ENCODE data around the gene MAST4.

- TF ChIP-seq, protein P1, sequence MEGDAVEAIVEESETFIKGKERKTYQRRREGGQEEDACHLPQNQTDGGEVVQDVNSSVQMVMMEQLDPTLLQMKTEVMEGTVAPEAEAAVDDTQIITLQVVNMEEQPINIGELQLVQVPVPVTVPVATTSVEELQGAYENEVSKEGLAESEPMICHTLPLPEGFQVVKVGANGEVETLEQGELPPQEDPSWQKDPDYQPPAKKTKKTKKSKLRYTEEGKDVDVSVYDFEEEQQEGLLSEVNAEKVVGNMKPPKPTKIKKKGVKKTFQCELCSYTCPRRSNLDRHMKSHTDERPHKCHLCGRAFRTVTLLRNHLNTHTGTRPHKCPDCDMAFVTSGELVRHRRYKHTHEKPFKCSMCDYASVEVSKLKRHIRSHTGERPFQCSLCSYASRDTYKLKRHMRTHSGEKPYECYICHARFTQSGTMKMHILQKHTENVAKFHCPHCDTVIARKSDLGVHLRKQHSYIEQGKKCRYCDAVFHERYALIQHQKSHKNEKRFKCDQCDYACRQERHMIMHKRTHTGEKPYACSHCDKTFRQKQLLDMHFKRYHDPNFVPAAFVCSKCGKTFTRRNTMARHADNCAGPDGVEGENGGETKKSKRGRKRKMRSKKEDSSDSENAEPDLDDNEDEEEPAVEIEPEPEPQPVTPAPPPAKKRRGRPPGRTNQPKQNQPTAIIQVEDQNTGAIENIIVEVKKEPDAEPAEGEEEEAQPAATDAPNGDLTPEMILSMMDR (conservative IDR thresholded peaks at IDR 0.05; ENCODE audit: low read depth, low read length), result no peak
- no peak for TF ChIP-seq POLR2A (IDR thresholded peaks at IDR 0.05; ENCODE audit: low read depth, low read length)
- TF ChIP-seq CHD1 (IDR thresholded peaks at IDR 0.05; ENCODE audit: low read depth, low read length), result no peak
- TF ChIP-seq RFX5 (IDR thresholded peaks at IDR 0.05; ENCODE audit: low read depth, low read length), result no peak
- TF ChIP-seq MAFK (IDR thresholded peaks at IDR 0.05; ENCODE audit: low read depth, low read length), result no peak
- no peak for TF ChIP-seq RAD21 (IDR thresholded peaks at IDR 0.05; ENCODE audit: low read length)
- no peak for TF ChIP-seq MXI1 (IDR thresholded peaks at IDR 0.05; ENCODE audit: borderline replicate concordance, low read depth, low read length)
- TF ChIP-seq CEBPB (IDR thresholded peaks at IDR 0.05; ENCODE audit: low read depth, low read length), result no peak
- no peak for TF ChIP-seq RCOR1 (IDR thresholded peaks at IDR 0.05; ENCODE audit: insufficient replicate concordance, low read length)
- TF ChIP-seq BHLHE40 (IDR thresholded peaks at IDR 0.05; ENCODE audit: low read depth, low read length), result no peak
- no peak for TF ChIP-seq FOS (IDR thresholded peaks at IDR 0.05; ENCODE audit: low read depth, low read length)
- TF ChIP-seq, protein P2, sequence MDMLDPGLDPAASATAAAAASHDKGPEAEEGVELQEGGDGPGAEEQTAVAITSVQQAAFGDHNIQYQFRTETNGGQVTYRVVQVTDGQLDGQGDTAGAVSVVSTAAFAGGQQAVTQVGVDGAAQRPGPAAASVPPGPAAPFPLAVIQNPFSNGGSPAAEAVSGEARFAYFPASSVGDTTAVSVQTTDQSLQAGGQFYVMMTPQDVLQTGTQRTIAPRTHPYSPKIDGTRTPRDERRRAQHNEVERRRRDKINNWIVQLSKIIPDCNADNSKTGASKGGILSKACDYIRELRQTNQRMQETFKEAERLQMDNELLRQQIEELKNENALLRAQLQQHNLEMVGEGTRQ (IDR thresholded peaks at IDR 0.05; ENCODE audit: low read depth, low read length), result no peak
Measured at GRCh38 chr5:66856041-66856805, 260.0 kb downstream of the MAST4 start.

Measured in IMR-90 (cell line).